Adipose tissue (tissue), 3 donors: ENCODE measurements around the gene GOLGA8M. TPM values are rescaled to one million over a fixed set of nuclear protein-coding genes. Genes with fewer than 3 reads are reported as not detected.
"Not testable (repeated sequence)": the region's sequence is repeated elsewhere in the genome, so short reads cannot be mapped to it uniquely, and the experiment has no call there.

Source experiments
- H3K27ac ChIP-seq: one replicate; pipeline ENCODE4 v1.5.1; 2013; ENCODE audit warnings: low read depth, low read length
- WGBS, 3 donors: extraction: QIAGEN DNeasy Blood & Tissue Kit; methylation state at CpG; one replicate each; pipeline ENCODE4 v1.1.7; 2013; 5-methylcytosine and 5-hydroxymethylcytosine counted together
- polyA plus RNA-seq, 3 donors: library from polyadenylated mRNA; stranded (reverse); fragments of 200-250 nt; gene quantifications; one replicate each; pipeline ENCODE4 v1.2.3, GENCODE V29; 2013
- donor health status: healthy with polysubstance abuse.
- donor health status: Bipolar disorder and iron deficiency.
- donor health status: healthy.

Gene GOLGA8M
- polyA plus RNA-seq, 3 donors, result 0.39 to 3.7 (median 2.8) TPM

GRCh38 chr15:28672122-28672521 lies 40.1 kb downstream of the GOLGA8M start:
- no CpG with 5 or more reads among the region's 3 CpGs for WGBS, 3 donors
- H3K27ac ChIP-seq, result not testable (repeated sequence)

- WGBS, 3 donors, result no CpG with 5 or more reads among the region's 4 CpGs
- H3K27ac ChIP-seq, result not testable (repeated sequence)
Observed at GRCh38 chr15:28666402-28666801, 45.8 kb downstream of the GOLGA8M start.

GRCh38 chr15:28664575-28664974 lies 47.6 kb downstream of the GOLGA8M start:
- 86 to 90% (median 88%) methylated on average over 6 of the region's 6 CpGs for WGBS, 3 donors
- not testable (repeated sequence) for H3K27ac ChIP-seq

- H3K27ac ChIP-seq, result not testable (repeated sequence)
- no CpG with 5 or more reads among the region's 11 CpGs for WGBS, 3 donors
Observed at GRCh38 chr15:28663717-28664116, 48.5 kb downstream of the GOLGA8M start.

GRCh38 chr15:28660750-28661149 lies 51.5 kb downstream of the GOLGA8M start:
- not testable (repeated sequence) for H3K27ac ChIP-seq
- no CpG with 5 or more reads among the region's 7 CpGs for WGBS, 3 donors

- WGBS, 3 donors, result no CpG with 5 or more reads among the region's 4 CpGs
- not testable (repeated sequence) for H3K27ac ChIP-seq
Observed at GRCh38 chr15:28656018-28656360, 56.2 kb downstream of the GOLGA8M start.

- 96 to 99% (median 96%) methylated on average over 18 to 25 of the region's 30 CpGs for WGBS, 3 donors
- H3K27ac ChIP-seq, result not testable (repeated sequence)
Observed at GRCh38 chr15:28655329-28656017, 56.7 kb downstream of the GOLGA8M start.

GRCh38 chr15:28654194-28654593 lies 58.0 kb downstream of the GOLGA8M start:
- not testable (repeated sequence) for H3K27ac ChIP-seq
- WGBS, 3 donors, result 62 to 100% methylated on average over 1 of the region's 11 CpGs; no CpG with 5 or more reads in 1 of the 3 donors

GRCh38 chr15:28652538-28652937 lies 59.7 kb downstream of the GOLGA8M start:
- 93 to 97% (median 93%) methylated on average over 9 to 10 of the region's 10 CpGs for WGBS, 3 donors

More at GRCh38 chr15:28652538-28652937, 59.7 kb downstream of the GOLGA8M start:
- H3K27ac ChIP-seq, result not testable (repeated sequence)

Other genes starting within 250 kb of the GOLGA8M start
- gene GOLGA8G, start 179.4 kb downstream of the GOLGA8M start, polyA plus RNA-seq, result not detected
- not detected for gene GOLGA6L25, start 158.9 kb downstream of the GOLGA8M start, polyA plus RNA-seq
- gene GOLGA6L7, start 136.2 kb upstream of the GOLGA8M start, polyA plus RNA-seq, result not detected
- gene APBA2, start 173.6 kb upstream of the GOLGA8M start, polyA plus RNA-seq, result 1 to 10 TPM in 2 of 3 donors, under 1 TPM in 1; 0.97 to 2.9 (median 1.8) TPM